ENCODE measurements around the gene BCAS1.

The BCAS1 gene

GRCh38 chr20:54044156-54044555, 26.2 kb downstream of the BCAS1 start:
- DNase-seq = no peak

GRCh38 chr20:54043076-54043967, 27.1 kb downstream of the BCAS1 start:
- DNase-seq = no peak

DNA sequence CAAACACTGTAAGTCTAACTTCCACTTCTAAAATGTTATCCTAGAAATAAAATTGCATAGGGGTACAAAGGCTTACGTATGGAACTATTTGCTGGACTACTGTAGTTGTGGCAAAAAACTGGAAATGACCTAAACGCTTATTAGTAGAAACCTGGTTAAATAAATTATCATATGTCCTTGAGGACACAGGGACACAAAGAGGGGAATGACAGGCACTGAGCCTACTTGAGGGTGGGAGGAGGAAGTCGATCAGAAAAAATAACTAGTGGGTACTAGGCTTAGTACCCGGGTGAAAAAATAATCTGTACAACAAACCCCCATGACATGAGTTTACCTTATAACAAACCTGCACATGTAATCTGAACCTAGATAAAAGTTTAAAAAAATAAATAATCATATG, 28.4 kb downstream of the BCAS1 start:
- no peak for DNase-seq

- no peak for DNase-seq
Measured at GRCh38 chr20:54041336-54041735, 29.1 kb downstream of the BCAS1 start.

GRCh38 chr20:54040531-54040930, 29.9 kb downstream of the BCAS1 start:
- DNase-seq = no peak

- DNase-seq = no peak
Measured at GRCh38 chr20:54038961-54039360, 31.4 kb downstream of the BCAS1 start.

DNA sequence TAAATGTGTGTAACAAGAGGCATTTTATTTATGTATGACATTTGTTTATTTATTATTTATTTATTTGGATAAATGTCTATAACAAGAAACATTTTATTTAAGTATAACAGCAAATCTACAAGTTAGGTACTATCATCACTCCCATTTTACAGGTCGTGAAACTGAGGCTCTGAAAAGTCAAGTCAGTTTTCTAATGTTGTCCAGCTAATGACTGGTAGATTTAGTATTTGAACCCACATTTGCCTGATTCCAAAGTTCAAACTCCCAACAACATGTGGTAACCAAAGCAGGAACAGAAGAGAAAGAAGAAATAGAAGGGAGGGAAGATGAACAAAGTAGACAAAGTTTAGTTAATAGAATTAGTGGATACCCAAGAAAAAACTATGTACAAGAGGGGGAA, 32.9 kb downstream of the BCAS1 start:
- no peak for DNase-seq

GRCh38 chr20:54029643-54030042, 40.8 kb downstream of the BCAS1 start:
- DNase-seq = no peak

DNA sequence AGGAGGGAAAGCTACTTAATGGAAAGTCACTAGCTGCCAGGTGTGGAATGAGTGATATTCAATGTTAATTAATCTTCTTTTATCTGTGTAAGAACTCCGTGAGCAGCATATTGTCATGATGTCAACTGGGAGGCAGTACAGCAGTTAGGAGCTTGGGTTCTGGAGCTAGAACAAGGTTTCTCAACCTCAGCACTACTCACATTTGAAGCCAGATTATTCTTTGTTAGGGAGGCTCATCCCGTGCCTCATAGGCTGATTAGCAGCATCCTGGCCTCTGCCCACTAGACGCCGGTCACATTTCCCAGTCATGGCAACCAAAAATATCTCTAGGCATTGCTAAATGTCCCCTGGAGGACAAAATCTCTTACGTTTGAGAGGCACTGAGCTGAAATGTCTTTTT, 41.2 kb downstream of the BCAS1 start:
- DNase-seq = no peak

GRCh38 chr20:54028276-54029011, 42.0 kb downstream of the BCAS1 start:
- no peak for DNase-seq

DNA sequence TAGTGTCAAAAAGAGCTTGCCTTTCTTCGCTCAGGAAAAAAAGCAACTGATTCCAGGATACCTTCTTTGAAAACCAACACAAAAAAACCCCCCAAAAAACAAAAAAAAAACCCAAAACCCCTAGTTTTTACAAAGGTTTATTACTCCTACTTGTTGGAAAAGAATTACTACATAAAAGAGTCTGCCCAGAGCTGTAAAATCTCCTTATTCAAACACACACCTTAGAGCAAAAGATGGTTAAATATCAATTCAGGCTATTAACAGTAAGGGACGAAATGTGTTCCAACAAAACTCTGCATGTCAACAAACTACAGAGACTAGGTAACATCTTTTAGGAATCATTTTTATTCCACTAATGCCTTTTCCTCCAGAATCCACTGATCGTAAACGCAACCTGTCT, 42.7 kb downstream of the BCAS1 start:
- no peak for DNase-seq

GRCh38 chr20:54026295-54027064, 43.9 kb downstream of the BCAS1 start:
- no peak for DNase-seq

GRCh38 chr20:54025251-54025771, 45.1 kb downstream of the BCAS1 start:
- no peak for DNase-seq

- no peak for DNase-seq
Measured at GRCh38 chr20:54023406-54023805, 47.0 kb downstream of the BCAS1 start.

GRCh38 chr20:54021446-54022235, 48.8 kb downstream of the BCAS1 start:
- no peak for DNase-seq

GRCh38 chr20:54020868-54021267, 49.5 kb downstream of the BCAS1 start:
- no peak for DNase-seq

GRCh38 chr20:54020348-54020747, 50.0 kb downstream of the BCAS1 start:
- no peak for DNase-seq

DNA sequence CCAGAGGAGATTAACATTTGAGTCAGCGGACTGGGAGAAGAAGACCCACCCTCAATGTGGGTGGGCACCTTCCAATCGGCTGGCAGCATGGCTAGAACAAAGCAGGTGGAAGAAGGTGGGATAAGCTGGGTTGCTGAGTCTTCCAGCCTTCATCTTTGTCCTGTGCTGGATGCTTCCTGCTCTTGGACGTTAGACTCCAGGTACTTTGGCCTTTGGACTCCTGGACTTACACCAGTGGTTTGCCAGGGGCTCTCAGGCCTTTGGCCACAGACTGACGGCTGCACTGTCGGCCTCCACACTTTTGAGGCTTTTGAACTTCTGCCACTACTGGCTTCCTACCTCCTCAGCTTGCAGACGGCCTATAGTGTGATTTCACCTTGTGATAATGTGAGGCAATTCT, 50.8 kb downstream of the BCAS1 start:
- no peak for DNase-seq

- no peak for DNase-seq
Measured at GRCh38 chr20:54019127-54019526, 51.3 kb downstream of the BCAS1 start.

GRCh38 chr20:54017846-54018245, 52.5 kb downstream of the BCAS1 start:
- no peak for DNase-seq

DNA sequence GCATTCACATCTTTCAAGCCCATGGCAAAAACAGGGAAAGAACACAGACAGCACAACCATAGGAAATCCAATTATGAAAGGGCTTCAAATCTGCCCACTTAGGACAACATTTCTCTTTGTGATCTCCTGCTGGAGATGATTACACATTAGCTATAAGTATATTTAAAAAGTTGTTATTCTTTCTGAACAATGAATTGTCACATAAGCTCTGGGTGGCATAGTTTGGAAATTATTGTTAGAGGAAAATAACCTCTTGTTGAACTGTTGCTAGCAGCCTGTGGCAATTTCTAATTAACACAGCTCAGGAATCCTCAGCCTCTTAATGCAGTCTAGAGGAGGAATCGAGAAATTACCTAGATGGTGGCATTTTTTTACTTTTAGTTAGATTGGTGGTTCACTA, 54.9 kb downstream of the BCAS1 start:
- no peak for DNase-seq

DNA sequence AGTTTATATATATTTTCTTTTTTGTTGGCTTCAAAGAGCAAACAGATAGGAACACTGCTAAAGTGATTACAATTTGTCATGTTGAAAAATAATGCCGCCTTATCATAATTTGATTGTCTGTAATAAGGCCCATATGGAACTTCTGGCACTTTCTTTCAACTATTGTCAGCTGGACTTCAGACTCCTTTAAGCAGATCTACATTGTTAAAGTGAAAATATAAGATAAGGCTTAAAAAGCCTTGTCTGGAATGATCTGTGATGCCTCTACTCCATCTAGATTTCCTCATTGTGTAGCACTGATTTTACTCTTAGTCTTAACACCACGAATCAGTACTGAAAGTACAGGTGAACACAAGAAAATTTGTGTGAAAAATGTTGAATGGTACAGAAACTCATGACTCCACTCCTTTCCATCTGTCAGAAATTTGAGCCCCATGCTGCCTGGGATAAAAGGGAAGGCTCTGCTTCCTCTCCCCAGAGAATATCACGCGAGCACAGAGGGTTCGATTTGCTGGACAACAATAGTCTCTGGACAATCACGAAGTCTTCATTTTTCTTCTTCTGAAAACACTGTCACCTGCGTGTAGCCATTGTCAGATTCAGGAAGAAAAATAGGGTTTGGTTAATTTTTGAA, 56.0 kb downstream of the BCAS1 start:
- DNase-seq = no peak

All from NCI-H748 treated with DMSO at 0.1 percent for 48 hours (cell line).